Femur (tissue), 1 donor: ENCODE results near the gene SPG7.
A peak's percentile ranks its signal among the peaks of the same experiment; 100 is the strongest.

Source experiments
- DNase-seq: peaks from one replicate; pipeline ENCODE4 v3.0.0-alpha.2; 2017

Gene SPG7

DNA sequence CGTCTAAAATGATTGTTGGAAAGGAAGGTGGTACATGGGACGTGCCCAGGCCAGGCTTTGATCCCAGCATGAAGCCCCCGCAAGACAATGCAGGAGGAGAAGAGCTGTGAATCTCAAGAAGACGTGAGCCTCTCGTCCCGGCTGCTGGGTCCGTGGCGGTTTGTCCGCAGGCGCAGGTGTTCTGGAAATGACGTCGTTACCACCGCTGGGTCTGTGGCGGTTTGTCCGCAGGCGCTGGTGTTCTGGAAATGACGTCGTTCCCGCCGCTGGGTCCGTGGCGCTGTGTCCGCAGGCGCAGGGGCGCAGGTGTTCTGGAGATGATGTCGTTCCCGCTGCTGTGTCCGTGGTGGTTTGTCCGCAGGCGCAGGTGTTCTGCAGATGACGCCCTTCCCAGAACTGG lies 14.1 kb downstream of the SPG7 start:
- DNase-seq: no peak

DNA sequence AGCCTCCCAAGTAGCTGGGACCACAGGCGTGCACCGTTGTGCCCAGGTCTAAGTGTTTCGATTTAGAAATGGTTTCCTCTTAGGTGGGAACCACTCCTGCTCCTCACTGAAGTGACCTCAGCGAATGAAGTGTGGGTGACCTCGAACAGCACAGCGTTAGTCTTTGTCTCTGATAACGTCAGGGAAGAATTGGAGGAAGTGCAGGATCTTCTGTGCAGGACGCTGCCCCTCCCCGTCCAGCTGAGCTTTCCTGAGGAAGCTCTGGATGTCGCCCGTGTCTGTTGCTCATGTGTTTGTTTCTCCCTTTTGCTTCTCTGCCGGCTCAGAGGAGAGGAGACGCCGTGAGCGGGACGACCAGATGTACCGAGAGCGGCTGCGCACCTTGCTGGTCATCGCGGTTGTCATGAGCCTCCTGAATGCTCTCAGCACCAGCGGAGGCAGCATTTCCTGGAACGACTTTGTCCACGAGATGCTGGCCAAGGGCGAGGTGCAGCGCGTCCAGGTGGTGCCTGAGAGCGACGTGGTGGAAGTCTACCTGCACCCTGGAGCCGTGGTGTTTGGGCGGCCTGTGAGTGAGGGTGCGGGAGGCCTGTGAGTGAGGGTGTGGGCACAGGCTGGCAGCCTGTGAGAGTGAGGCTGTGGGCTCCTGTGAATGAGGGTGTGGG lies 15.6 kb downstream of the SPG7 start:
- no peak for DNase-seq

DNA sequence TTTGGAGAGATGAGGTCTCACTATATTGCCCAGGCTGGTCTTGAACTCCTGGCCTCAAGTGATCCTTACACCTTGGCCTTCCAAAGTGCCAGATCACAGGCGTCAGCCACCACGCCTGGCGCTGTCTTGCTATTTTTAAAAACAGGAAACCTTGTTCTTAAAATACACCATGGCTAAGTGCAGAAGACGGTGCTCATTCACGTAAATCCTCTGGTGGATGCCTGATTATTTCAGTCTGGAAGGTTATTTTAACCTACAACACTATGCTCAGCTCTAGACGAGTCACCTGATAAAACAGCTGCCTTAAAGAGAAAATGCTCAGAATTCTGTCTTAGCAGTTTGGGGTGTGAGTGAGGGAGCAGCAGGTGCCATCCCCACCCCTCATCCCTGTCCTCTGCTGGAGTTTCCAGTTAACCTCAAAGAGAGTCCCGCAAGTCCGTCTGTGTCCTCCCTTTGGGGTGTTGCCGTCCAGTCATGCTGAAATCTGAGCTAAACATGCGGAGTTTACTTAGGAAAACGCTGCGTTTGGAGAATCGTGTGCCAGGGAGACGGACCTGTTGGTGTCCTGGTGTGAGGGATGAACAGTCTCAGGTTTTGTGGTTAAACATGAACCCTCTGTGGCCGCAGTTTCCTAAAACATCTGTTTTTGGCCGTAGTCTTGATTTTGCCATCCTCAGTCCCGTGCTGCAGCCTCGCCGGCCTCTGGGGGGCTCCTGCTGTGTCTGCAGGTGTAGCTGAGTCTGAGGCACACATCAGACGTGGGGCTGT lies 17.1 kb downstream of the SPG7 start:
- DNase-seq: no peak

DNA sequence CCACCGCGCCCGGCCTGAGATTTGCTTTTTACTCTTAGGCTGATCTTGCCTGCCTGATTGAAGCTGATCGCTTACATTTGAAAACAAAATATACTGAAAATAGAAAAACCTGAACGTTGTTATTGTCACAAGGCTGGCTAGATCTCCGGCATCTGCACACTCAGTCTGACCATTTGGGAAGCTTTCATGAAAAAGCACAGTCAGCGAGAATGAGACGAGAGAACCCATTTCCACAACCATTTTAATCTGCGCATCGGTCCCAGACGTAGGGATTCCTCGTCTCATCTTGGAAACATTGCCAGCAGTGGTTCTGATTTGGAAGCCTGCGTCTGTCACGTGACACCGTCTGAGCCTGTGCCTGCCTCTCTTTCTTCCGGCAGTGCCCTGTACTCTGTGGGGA lies 20.9 kb downstream of the SPG7 start:
- DNase-seq: no peak

DNA sequence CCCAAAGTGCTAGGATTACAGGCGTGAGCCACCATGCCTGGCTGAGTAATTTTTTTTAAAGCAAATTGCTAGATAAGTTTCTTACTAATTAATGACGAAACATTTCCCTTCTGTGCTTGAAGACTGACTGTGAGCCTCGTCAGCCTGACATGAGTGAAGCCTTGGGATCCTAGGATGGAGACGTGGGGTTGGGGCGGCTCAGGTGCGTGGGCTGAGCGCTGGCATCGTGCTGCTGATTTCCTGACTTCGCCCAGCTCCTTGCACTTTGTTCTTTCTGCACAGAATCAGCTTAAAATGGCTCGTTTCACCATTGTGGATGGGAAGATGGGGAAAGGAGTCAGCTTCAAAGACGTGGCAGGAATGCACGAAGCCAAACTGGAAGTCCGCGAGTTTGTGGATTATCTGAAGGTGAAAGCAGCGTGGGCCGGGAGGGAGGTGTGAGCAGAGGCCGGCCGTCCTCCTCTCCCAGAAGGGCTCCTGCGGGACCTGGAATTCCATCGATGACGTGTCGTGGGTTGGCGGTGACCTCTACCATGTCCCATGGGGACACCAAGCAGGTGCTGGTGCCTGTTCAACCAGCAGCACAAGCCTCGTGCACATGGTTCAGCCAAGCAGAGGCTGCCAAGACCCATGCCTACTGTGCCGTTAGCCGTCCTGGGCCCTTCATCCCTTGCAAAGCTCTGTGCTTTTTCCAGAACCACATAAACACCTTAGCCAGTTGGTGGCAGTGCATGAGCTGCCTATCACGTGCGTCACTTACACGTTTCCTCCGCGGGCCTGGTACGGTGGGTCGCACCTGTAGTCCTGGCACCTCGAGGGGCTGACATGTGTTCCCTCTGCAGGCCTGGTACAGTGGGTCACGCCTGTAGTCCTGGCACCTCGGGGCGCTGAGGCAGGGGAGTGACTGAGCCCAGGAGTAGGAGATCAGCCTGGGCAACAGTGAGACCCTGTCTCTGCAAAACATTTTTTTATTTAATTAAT lies 22.5 kb downstream of the SPG7 start:
- no peak for DNase-seq

DNA sequence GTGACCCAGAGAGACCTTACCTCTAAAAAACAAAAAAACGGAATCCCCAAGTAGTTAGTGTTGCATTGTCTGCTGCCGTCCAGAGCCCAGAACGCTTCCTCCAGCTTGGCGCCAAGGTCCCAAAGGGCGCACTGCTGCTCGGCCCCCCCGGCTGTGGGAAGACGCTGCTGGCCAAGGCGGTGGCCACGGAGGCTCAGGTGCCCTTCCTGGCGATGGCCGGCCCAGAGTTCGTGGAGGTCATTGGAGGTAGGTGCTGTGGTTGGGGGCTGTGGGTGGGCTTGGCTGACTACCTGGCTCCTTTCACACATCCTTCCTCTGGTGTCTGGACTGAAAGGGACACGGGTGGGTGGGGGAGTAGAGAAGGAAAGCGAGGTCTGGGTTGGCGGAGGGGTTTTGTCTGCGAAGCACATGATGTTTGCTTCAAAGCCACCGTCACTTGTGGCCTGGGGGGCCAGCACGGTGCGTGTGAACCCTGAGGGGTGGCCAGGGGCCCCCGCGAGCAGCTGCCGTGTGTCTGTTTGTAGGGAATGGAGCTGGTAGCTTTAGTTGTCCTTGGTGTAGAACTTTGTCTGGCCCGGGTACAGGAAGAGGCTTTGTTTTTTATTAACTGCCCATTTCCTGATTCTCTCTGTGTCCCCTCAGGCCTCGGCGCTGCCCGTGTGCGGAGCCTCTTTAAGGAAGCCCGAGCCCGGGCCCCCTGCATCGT lies 23.8 kb downstream of the SPG7 start:
- DNase-seq: no peak

DNA sequence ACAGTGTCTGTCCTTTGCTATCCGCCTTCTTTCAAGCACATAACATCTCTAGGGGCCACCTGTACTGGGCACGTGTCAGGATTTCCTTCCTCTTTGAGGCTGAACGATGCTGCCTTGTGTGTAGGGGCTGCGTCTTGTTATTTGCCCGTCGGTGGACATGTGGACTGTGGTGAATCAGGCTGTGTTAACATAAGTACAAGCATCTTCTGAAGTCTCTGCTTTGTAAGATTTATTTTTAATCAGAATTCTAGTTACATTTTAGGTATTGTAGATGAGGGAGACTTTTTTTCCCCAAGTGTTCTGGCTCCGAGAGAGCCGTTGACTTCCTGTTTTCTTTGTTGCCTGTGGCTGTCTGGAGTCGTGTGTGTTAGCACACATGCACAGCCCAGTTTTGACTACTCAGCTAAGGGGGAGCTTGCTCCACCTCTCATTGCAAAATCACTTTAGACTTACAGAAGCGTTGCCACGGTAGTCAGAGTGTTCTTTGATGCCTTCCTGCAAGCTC lies 26.1 kb downstream of the SPG7 start:
- peak; percentile 53 for DNase-seq

DNA sequence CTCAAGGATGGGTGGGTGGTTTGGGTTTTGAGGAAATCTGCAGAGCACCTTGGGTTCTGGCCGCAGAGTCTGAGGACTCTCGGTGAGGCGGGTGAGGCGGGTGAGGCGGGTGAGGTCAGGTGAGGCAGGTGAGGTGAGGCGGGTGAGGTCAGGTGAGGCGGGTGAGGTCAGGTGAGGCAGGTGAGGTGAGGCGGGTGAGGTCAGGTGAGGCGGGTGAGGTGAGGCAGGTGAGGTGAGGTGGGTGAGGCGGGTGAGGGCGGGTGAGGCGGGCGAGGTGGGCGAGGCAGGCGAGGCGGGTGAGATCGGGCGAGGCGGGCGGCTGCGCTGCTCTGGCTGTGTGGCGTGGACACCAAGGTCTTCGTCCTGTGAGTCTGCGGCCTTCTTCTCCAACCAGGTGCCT lies 28.2 kb downstream of the SPG7 start:
- no peak for DNase-seq

DNA sequence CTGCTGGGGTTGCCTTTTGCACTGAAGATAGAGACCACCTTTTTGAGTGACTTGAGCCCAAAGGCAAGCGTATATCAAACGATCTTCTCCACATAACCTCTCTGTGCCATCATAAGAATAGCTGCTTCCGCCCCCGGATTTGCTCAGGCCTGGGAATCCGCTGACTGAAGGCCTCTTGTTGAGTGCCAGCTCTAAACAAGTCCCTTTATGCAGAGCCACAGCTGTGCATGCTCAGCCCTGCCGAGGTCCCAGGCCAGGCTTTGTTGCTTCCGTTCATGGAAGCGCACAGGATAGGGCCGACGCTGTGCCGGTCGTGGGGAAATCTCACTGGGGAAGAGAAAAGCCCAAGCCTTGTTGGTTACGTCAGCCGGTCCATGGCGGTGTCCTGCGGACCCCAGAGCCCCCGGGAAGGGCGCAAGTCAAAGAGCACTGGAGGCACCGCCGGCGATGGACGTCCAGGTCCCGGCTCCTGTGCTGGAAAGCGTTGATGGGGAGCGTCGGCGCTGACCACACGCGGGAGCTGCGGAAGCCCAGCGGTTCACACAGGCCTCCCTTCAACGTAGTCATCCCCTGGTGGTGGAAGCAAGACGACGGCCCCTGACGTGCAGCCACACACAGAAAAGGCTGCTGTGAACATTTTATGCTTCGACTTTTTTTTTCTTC lies 28.8 kb downstream of the SPG7 start:
- no peak for DNase-seq

DNA sequence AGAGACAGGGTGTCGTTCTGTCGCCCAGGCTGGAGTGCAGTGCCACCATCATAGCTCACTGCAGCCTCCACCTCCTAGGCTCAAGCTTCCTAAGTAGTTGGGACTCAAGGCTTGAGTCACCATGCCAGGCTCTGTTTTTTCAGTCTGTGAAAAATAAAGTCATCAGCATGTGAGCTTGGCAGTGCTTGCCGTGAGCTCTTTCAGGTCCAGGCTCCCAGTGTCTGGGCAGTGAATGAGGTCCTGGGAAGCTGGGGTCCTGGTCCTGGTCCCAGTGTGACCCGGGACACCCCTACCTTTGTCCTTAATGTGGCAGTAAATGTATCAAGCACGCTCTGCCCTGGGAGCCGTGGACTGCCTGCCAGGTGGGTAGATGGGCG lies 29.3 kb downstream of the SPG7 start:
- no peak for DNase-seq

DNA sequence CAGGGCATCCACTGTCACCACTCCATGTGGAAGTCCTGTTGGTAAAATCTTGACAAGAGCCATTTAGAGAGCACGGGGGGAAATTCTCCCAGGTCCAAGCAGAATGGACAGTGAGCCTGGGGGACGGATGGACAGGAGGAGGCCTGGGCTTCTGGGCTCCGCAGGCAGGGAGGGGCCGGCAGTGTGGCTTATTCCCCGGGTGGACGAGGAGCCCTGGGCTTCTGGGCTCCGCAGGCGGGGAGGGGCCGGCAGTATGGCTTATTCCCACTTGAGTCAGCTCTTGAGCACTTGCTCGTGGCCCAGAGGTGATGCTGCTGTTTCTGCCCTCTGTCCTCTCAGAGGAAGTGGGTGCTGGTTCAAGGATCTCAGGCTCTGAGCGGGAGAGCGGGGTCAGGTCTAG lies 30.1 kb downstream of the SPG7 start:
- DNase-seq: no peak

DNA sequence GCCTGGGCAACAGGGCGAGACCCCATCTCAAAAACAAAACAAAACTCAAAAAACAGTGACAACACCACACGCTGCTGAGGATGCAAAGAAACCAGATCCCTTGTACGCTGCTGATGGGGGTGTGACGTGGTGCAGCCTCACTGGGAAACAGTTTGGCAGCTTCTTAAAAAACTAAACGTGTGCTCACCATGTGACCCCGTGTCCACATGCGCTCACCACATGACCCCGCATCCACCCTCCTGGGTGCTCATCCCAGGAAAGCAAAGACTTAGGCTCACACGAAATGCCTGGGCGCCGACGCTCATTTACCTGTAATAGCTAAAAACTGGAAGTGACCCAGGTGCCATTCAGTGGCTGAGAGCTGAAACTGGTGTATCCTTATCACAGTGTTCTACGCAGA lies 32.4 kb downstream of the SPG7 start:
- DNase-seq: no peak

DNA sequence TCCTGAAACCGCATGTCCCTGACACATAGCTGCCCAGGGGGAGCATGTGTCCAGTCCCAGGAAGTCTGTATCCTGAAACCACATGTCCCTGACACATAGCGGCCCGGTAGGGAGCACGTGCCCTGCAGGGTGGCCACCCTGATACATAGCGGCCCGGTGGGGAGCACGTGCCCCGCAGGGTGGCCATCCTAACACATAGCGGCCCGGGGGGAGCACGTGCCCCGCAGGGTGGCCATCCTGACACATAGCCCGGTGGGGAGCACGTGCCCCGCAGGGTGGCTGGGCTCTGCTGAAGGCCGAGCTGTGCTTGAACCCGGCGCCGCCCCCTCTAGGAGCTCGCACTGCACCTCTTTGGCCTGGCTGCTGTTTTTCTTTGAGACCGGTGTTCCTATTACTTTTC lies 33.6 kb downstream of the SPG7 start:
- DNase-seq: no peak

DNA sequence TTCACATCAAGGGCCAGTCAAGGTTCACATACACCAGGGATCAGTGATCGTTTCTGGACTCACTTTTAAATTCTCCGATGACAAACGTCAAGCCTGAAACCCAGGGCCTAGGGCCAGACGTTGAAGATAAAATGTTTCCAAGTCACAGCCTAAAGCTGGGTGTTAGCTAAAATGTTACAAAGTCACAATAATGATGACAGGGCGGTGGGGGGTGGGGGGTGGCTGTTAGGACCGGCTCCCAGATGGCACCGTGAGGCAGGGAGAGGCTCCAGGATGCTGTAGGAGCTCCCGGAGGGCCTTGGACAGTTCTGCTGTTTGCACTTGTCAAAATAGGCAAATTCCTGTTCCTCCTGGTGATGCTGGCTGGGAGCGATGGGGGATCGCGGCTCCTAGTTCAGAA lies 35.9 kb downstream of the SPG7 start:
- DNase-seq: no peak

DNA sequence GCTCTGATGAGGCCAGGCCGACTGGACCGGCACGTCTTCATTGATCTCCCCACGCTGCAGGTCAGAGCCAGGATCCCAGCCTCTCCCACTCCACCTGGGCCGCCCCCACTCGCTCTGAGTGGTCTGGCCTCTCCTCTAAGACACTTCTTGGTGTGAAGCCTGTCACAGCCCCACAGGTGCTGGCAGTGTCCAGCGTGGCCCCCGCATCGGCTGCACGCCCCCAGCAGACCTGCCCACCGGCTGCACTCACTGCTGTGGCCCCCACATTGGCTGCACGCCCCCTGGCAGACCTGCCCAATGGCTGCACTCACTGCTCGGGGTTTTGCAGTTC lies 36.5 kb downstream of the SPG7 start:
- DNase-seq: no peak

DNA sequence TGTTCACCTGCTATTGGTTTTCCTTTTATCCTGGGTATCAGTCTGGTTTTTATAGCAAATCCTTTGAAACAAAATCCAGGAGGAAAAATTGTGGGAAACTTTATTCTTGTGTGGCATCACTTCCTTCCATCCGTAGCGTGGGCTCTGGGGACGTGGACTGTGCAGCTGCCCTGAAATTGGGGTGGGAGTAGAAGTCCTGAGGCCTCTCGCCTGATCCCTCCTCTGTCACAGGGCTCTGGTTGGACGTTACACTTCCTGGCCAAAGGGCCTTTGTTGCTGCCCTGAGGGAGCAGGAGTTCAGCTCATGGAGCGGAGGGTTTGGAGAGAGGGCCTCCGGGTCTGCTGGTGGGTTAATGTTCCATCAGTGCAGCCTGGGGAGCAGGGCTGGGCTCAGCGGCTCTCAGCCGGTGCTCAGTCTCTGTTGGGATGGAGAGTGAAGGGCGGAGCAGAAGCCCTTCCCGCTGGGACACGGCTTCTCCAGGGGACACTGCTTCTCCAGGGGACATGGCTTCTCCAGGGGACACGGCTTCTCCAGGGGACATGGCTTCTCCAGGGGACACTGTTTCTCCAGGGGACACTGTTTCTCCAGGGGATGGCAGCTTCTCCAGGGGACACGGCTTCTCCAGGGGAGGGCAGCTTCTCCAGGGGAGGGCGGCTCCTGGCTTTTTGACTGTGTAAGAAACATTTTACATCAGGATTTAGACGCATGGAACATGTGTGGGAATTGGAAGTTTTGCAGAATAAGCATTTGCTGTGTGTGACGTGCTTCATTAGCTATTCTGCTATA lies 37.0 kb downstream of the SPG7 start:
- DNase-seq: no peak

DNA sequence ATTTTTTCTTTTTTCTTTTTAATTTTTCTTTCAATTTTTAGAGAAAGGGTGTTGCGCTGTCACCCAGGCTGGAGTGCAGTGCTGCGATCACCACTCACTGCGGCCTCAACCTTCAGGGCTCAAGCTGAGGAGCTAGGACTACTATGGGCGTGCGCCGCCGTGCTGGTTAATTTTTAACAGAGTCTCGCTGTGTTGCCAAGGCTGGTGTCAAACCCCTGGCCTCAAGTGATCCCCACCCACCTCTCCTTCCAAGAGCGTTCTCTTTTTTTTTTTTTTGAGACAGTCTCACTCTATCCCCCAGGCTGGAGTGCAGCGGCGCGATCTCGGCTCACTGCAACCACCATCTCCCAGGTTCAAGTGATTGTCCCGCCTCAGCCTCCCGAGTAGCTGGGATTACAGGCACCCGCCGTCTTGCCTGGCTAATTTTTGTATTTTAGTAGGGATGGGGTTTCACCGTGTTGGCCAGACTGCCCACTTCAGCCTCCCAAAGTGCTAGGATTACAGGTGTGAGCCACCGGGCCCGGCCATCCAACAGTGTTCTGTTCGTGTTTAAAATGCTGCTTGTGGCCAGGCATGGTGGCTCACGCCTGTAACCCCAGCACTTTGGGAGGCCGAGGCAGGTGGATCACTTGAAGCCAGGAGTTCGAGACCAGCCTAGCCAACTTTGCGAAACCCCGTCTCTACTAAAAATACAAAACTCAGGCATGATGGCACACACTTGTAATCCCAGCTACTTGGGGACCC lies 37.8 kb downstream of the SPG7 start:
- DNase-seq: no peak

DNA sequence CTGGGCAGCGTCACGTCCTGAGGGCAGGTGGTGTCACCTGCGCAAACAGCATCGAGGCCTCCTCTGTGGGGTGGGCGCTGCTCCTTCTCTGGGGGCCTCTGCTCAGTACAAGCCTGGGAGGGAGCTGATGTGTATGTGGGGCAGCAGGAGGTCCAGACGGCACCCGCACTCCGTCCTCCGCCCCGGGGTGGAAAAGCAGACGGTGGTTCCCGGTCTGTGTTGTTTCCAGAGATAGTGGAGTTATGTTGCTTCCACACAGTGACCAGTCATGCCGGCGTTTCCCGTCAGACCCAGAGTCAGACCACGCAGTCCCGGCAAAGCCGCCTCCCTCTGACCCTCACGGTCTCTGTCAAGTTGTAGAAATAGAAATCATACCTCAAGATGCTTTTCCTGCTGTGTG lies 38.6 kb downstream of the SPG7 start:
- DNase-seq: no peak

DNA sequence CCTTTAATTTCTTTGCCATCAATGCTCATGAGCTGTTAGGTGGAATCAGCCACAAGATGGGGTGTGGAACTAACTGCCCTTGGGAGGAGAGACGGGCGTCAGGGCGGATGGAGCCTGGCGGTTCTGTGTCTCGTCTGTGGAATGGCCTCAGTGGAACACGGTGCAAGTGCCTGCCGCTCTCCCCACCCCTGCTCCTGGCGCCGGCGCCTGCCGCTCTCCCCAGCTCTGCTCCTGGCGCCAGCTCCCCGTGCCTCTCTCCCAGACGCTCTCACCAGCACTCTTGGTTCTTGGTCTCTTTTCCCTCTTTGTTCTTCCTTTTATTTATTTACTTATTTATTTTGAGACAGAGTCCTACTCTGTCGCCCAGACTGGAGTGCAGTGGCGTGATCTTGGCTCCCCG lies 39.1 kb downstream of the SPG7 start:
- no peak for DNase-seq

DNA sequence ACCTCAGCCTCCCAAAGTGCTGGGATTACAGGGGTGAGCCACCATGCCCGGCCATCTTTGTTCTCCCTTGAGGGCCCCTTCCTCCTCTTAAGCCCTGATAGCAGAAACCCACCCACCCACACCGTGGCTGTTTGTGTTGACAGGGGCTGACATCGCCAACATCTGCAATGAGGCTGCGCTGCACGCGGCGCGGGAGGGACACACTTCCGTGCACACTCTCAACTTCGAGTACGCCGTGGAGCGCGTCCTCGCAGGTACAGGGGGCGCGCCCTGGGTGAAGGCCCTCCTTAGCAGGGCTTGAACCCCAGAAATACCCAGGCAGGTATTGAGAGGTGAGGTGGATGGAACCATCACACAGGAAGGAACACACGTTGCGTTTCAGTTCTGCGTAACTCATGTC lies 39.7 kb downstream of the SPG7 start:
- no peak for DNase-seq
